Measurements from ENCODE around the gene LMBR1. TPM values are rescaled to one million over a fixed set of nuclear protein-coding genes. Genes with fewer than 3 reads are reported as not detected.

The LMBR1 gene
- total and polyA plus RNA-seq, 2 donors (not counting 3 experiments of a cell fraction or from before 2014, with no cell fraction given) = 14.0 to 72.9 TPM

GRCh38 chr7:156781972-156782371, 111.0 kb downstream of the LMBR1 start:
- Histone ChIP-seq H4K20me1 (replicated peaks; ENCODE audit: control insufficient read depth, extremely low read depth, insufficient read depth, low read length) (no peaks in the 10 kb centered on the region), H2AFZ (ENCODE audit: low read depth, low read length) (no peak overlapping the region), H3K9me1 (replicated peaks; ENCODE audit: control insufficient read depth, extremely low read depth, insufficient read depth, low read length) (no peaks in the 10 kb centered on the region), H3K4me3 (replicated peaks in 1 of 3; ENCODE audit: insufficient read depth in 1 of 3, low read depth in 1 of 3, low read length in 3 of 3) (no peak overlapping the region), H3K4me1 (ENCODE audit: control insufficient read depth, extremely low read depth, insufficient read depth, low read length) (no peaks in the 10 kb centered on the region), H3K9me3 (replicated peaks; ENCODE audit: control insufficient read depth, insufficient read depth, low read length) (no peaks in the 10 kb centered on the region), H3K27ac (ENCODE audit: insufficient read depth, low read depth, low read length) (no peak overlapping the region), H3K79me2 (ENCODE audit: control insufficient read depth, insufficient read depth, low read length) (no peaks in the 10 kb centered on the region), H3K36me3 (ENCODE audit: control insufficient read depth in 2 of 2, extremely low read depth in 1 of 2, insufficient read depth in 2 of 2, low read length in 2 of 2) (no peaks in the 10 kb centered on the region), H3K27me3 (ENCODE audit: control insufficient read depth in 2 of 2, insufficient read depth in 2 of 2, low read length in 2 of 2) (no peaks in the 10 kb centered on the region), H3K9ac (replicated peaks; ENCODE audit: extremely low read depth, insufficient read depth, low read length) (no peak overlapping the region), H3K4me2 (ENCODE audit: insufficient read depth, low read length) (no peak overlapping the region)
- intact Hi-C loops (cut with micrococcal nuclease) = no loop called here
- TF ChIP-seq POLR2AphosphoS5 (IDR thresholded peaks at IDR 0.05; ENCODE audit: insufficient read depth, low read depth, low read length) (no peak), POLR2A (IDR thresholded peaks at IDR 0.05; ENCODE audit: low read depth, low read length) (no peak), CTCF (IDR thresholded peaks at IDR 0.05; ENCODE audit: extremely low read depth in 1 of 2, insufficient read depth in 1 of 2, low read depth in 1 of 2, low read length in 2 of 2) (no peak), FOS (IDR thresholded peaks at IDR 0.05; ENCODE audit: borderline replicate concordance, insufficient read depth, low read length) (no peak), JUN (IDR thresholded peaks at IDR 0.05; ENCODE audit: borderline replicate concordance, insufficient read depth, insufficient read length, low read depth) (no peak), EZH2 (IDR thresholded peaks at IDR 0.05; ENCODE audit: borderline replicate concordance, low read depth, low read length, severe bottlenecking) (no peak), MYC (IDR thresholded peaks at IDR 0.05; ENCODE audit: low read depth, low read length) (no peak), GATA2 (IDR thresholded peaks at IDR 0.05; ENCODE audit: insufficient read depth, insufficient read length, low read depth, low read length) (no peak)
- TF ChIP-seq, protein P1, sequence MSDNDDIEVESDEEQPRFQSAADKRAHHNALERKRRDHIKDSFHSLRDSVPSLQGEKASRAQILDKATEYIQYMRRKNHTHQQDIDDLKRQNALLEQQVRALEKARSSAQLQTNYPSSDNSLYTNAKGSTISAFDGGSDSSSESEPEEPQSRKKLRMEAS (IDR thresholded peaks at IDR 0.05; ENCODE audit: insufficient read depth, insufficient read length) = no peak
- BruUV-seq (replicated peaks) = no TSS peak
- dilution Hi-C loops (cut with MboI; ENCODE audit: extremely low pct_ligation_motif_present, low sequenced_read_pairs) = no loop called here
- FAIRE-seq = no peak
- POLR2A ChIA-PET = no interaction called here
- DNase-seq (ENCODE audit: low read depth, low spot score) = no peak
- CTCF ChIA-PET = no interaction called here

All from endothelial cell of umbilical vein (primary cell).